ENCODE measurements around the gene FRMPD4.

DNA sequence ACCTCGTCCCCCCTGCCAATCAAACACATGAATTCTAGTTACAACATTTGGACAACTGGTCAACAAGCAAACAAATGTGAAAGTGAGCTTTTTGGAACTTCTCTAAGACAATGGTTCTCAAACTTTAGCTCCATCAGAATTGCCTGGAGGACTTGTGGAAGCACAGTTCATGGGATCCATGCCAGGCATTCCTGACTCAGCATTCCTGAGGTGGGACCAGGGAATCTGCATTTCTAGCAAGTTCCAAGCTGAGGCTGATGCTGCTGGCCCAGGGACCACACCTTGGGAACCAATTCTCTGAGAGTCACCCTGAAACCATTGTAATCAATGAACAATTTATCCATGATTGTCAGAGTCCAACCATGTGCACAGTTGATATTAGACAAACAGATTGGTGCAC, 609.2 kb downstream of the FRMPD4 start:
- no peak for TF ChIP-seq GATA3 (IDR thresholded peaks at IDR 0.05; ENCODE audit: low read depth, low read length)
- no peak for TF ChIP-seq GATA2 (IDR thresholded peaks at IDR 0.05; ENCODE audit: low read depth, low read length)

Data from SH-SY5Y (cell line).